GM19239 (cell line): Measurements from ENCODE around the gene TAF11L9.
"Not testable (repeated sequence)": the region's sequence is repeated elsewhere in the genome, so short reads cannot be mapped to it uniquely, and the experiment has no call there.

Source experiments
- DNase-seq: peaks from one replicate; pipeline ENCODE4 v3.0.0; 2011; ENCODE audit warnings: low spot score; ENCODE audit not compliant: insufficient read length
- FAIRE-seq: peaks from 2 replicates; lab custom pipeline; 2011; peaks lifted over from hg19 to GRCh38; lab: Jason Lieb, UNC

Gene TAF11L9

DNA sequence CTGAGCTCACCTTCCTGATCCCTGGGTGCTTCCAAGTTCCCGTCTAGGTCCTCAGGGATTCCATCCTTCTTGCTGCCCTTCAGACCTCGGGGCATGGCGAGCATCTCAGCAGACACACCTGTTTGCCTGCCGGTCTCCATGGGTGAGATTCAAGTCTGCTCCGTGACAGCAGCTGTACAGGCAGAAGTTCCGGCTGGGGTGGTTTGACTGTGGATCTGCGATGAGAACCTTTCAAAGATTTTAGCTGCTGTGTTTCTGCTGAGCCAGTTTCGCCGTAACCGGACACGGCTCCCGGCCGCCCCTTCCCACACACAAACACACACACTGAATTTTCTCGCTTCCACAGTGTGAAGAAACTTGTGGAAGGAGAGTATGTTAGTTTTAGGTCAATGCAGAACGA is at the start of gene TAF11L9:
Gene TAF11L9 (minus strand): TSS at position 140 of the 400 bp plus-strand sequence.
- DNase-seq, FAIRE-seq: not testable (repeated sequence)

- DNase-seq (no peak), FAIRE-seq (no peak)
Measured at GRCh38 chr5:17634160-17634559, 40.0 kb upstream of the TAF11L9 start, which contains the start of gene TAF11L14. Gene TAF11L14 (plus strand): TSS chr5:17634460.

GRCh38 chr5:17631788-17632187 is 37.6 kb upstream of the TAF11L9 start, which contains the start of gene TAF11L13:
Gene TAF11L13 (plus strand): TSS chr5:17632088.
- not testable (repeated sequence) for FAIRE-seq, DNase-seq

- no peak for DNase-seq
- FAIRE-seq, result no peak
Measured at GRCh38 chr5:17625686-17626085, 31.5 kb upstream of the TAF11L9 start.

DNA sequence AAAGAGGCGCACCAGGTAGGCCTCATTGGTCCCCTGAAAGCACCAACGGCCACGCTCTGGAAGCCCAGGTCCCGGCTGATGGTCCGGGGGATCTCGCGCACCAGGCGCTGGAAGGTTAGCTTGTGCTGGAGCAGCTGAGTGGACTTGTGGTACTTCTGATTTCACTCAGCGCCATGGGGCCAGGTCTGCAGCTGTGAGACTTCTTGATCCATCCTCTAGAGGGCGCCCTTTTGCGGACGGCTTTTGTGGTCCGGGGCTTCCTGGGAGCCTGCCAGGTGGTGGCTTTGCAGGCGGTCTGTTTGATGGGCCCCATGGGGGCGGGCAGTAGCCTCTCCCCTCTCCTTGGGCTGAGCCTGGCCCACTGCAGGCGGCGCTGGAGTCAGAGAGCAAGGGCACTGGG is 26.4 kb upstream of the TAF11L9 start:
- DNase-seq (no peak), FAIRE-seq (no peak)

- FAIRE-seq (no peak), DNase-seq (no peak)
Measured at GRCh38 chr5:17619354-17619753, 25.2 kb upstream of the TAF11L9 start.

DNA sequence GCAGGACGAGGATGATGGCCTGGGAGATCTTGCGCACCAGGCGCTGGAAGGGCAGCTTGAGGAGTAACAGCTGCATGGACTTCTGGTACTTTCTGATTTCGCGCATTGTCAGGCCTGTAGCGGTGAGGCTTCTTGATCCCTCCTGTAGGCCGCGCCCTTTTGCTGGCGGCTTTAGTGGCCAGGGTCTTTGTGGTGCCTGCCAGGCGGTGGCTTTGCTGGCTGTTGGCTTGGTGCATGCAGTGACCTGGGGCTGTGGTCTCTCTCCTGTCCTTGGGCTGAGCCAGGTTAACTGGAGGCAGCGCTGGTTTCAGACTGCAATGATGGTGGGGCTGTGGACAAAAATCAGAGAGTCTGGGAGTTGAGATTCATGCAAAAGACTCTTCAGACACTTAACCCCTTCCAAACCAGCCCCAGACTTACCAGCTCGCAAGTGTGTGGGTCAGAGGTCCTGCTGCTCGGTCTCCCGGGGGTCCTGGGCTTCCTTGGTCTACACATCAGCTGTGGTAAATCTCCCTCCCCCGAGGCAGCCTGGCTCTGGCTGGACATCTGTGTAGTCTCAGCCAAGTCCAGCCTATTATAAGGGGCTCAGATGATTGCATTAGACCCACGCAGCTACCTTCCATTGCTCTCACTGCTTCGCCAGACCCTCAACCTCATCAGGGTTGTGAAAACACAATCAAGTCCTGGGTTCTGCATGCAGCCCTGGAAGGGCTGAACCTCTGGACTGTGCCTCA is 20.8 kb upstream of the TAF11L9 start:
- no peak for DNase-seq
- no peak for FAIRE-seq

DNA sequence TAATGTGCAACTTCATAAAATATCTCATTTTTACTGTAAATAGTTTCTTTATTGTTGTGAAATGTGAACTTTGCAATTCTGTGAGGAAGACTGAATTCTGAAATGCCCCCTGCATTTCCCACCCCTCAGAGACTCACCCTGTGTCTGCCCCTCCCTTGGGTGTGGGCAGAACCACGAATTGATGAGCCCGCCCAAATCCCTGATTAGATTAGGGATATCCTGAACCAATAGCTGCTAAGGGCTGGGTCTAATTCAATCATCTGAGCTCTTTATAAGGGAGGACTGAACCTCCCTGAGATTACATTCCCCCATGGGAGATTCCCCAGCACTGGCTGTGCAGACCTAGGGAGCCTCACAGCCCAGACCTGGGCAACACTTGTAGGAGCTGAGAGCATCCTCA is 15.9 kb upstream of the TAF11L9 start, which contains the start of gene TAF11L12:
Gene TAF11L12 (plus strand): TSS at position 301 of the 400 bp plus-strand sequence.
- not testable (repeated sequence) for DNase-seq, FAIRE-seq

DNA sequence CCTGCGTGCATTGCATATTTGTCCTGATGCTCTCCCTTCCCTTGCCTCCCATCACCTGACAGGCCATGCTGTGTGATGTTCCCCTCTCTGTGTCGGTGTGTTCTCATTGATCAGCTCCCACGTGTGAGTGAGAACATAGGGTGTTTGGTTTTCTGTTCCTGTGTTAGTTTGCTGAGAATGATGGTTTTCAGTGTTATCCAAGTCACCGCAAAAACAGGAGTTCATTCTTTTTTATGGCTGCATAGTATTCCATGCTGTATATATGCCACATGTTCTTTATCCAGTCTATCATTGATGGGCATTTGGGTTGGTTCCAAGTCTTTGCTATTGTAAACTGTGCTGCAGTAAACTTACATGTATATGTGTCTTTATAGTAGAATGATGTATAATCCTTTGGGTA is 13.3 kb upstream of the TAF11L9 start:
- FAIRE-seq, DNase-seq: not testable (repeated sequence)

GRCh38 chr5:17604951-17605350 is 10.8 kb upstream of the TAF11L9 start:
- DNase-seq, result no peak
- FAIRE-seq, result no peak

- DNase-seq, FAIRE-seq: not testable (repeated sequence)
Measured at GRCh38 chr5:17603880-17604279, 9.7 kb upstream of the TAF11L9 start, which contains the start of gene TAF11L11. Gene TAF11L11 (plus strand): TSS chr5:17604183.

GRCh38 chr5:17597728-17598127 is 3.5 kb upstream of the TAF11L9 start, which contains the start of gene TAF11L10:
Gene TAF11L10 (minus strand): TSS chr5:17597828.
- FAIRE-seq, DNase-seq: not testable (repeated sequence)

DNA sequence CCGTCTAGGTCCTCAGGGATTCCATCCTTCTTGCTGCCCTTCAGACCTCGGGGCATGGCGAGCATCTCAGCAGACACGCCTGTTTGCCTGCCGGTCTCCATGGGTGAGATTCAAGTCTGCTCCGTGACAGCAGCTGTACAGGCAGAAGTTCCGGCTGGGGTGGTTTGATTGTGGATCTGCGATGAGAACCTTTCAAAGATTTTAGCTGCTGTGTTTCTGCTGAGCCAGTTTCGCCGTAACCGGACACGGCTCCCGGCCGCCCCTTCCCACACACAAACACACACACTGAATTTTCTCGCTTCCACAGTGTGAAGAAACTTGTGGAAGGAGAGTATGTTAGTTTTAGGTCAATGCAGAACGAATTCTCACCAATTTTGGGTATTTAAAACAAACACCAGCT is 3.3 kb downstream of the TAF11L9 start, which contains the start of gene TAF11L8:
Gene TAF11L8 (minus strand): TSS at position 101 of the 400 bp plus-strand sequence.
- not testable (repeated sequence) for FAIRE-seq, DNase-seq

DNA sequence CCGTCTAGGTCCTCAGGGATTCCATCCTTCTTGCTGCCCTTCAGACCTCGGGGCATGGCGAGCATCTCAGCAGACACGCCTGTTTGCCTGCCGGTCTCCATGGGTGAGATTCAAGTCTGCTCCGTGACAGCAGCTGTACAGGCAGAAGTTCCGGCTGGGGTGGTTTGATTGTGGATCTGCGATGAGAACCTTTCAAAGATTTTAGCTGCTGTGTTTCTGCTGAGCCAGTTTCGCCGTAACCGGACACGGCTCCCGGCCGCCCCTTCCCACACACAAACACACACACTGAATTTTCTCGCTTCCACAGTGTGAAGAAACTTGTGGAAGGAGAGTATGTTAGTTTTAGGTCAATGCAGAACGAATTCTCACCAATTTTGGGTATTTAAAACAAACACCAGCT is 8.5 kb downstream of the TAF11L9 start, which contains the start of gene TAF11L7:
Gene TAF11L7 (minus strand): TSS at position 101 of the 400 bp plus-strand sequence.
- FAIRE-seq, DNase-seq: not testable (repeated sequence)
